GM21423 (cell line): ENCODE data around the gene ANXA2.
"Not testable (repeated sequence)": the region's sequence is repeated elsewhere in the genome, so short reads cannot be mapped to it uniquely, and the experiment has no call there.

Experiments used
- ATAC-seq: cut with Tn5 transposase; IDR thresholded peaks from one replicate; pipeline ENCODE4 v1.9.1; 2021; ENCODE audit warnings: mild to moderate bottlenecking, moderate library complexity; ENCODE audit not compliant: unreplicated experiment

ANXA2 gene

GRCh38 chr15:60372227-60372626, 25.6 kb downstream of the ANXA2 start:
- no peak for ATAC-seq

- ATAC-seq: no peak
These were observed 26.4 kb downstream of the ANXA2 start for GRCh38 chr15:60371175-60372051.

- ATAC-seq: no peak
These were observed 27.0 kb downstream of the ANXA2 start for GRCh38 chr15:60370869-60371136.

- ATAC-seq: no peak
These were observed 27.5 kb downstream of the ANXA2 start for GRCh38 chr15:60370105-60370868.

GRCh38 chr15:60369696-60370095, 28.1 kb downstream of the ANXA2 start:
- ATAC-seq: no peak

GRCh38 chr15:60364612-60364924, 33.2 kb downstream of the ANXA2 start:
- ATAC-seq: no peak

- ATAC-seq: no peak
These were observed 33.7 kb downstream of the ANXA2 start for GRCh38 chr15:60363903-60364611.

- ATAC-seq: no peak
These were observed 34.7 kb downstream of the ANXA2 start for GRCh38 chr15:60363087-60363549.

GRCh38 chr15:60362321-60363086, 35.3 kb downstream of the ANXA2 start:
- ATAC-seq: no peak

- not testable (repeated sequence) for ATAC-seq
These were observed 38.0 kb downstream of the ANXA2 start for GRCh38 chr15:60359738-60360137.

GRCh38 chr15:60358935-60359682, 38.7 kb downstream of the ANXA2 start:
- ATAC-seq: no peak

GRCh38 chr15:60356832-60357231, 41.0 kb downstream of the ANXA2 start:
- ATAC-seq: no peak

GRCh38 chr15:60355148-60355857, 42.5 kb downstream of the ANXA2 start:
- ATAC-seq: no peak

GRCh38 chr15:60353245-60353920, 44.4 kb downstream of the ANXA2 start:
- ATAC-seq: no peak

GRCh38 chr15:60352525-60352924, 45.3 kb downstream of the ANXA2 start:
- no peak for ATAC-seq

GRCh38 chr15:60351066-60351465, 46.7 kb downstream of the ANXA2 start:
- ATAC-seq: no peak

- ATAC-seq: no peak
These were observed 47.7 kb downstream of the ANXA2 start for GRCh38 chr15:60350108-60350507.

- ATAC-seq: no peak
These were observed 48.2 kb downstream of the ANXA2 start for GRCh38 chr15:60349589-60349988.

GRCh38 chr15:60347480-60348049, 50.2 kb downstream of the ANXA2 start:
- ATAC-seq: no peak
